SHP77 (cell line): Measurements from ENCODE around the gene TMC3.

Source experiments
- DNase-seq, 2 experiments: peaks; one replicate each; lab custom pipeline; 2025; lab: John Stamatoyannopoulos, UW

Gene TMC3

DNA sequence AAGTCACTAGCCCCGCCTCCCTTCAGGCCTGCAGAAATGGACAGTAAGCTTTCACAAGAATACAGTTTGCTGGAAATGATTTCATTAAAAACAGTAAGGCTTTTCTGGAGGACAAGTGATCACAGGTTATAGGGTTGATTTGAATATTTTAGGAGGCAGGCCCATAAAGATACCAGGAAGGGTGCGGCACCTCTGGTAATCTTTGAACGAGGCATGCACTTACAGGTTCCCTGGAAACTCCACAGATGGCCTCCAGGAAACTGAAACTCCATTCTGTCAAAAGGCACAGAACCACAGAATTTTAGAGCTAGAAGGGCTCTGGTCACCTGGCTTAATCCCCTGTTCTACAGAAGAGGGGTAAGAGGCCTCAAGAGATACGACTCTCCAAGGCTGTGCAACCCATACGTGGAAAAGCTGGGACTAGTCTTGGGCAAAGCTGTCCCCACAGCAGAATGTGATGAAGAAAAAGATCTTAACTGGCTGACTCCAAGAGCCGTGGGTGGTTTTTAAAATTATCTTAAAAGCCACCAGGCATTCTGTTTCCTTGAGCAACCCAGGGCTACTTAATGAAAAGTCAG, 51.2 kb downstream of the TMC3 start:
- no peak for DNase-seq

DNA sequence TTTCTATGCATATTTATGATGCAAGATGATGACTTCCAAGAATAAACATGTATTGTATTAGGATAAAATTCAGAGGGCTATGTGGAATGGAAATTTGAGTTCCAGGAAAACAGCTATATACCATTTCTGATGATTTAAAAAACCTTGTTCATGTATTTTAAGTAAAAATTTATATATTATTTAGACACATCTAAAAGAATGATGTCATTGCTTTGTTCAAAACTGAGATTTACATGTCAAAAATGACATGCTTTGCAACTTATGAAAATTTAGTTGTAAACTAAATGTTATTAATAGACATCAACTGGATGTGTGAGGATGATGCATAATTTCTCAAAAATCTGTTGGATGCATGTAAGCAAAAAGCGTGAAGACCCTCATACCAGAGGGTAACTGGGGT, 52.3 kb downstream of the TMC3 start:
- no peak for DNase-seq

DNA sequence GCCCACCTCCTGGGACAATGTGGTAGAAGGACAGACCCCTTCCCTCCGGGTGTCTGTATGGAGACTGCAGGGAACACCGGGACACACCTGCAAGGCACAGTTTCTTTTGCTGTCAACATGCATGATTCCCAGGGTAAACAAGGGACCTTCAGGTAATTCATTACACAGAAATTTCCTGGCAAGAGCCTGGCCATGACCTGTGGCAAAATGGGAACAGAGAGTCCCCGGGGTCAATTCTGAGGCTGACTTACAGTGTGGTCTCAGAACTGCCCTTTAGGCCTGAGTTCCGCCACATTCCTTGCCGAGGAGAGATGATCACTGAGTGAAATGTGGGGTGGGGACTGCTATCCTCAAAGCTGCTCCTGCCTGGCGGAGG, 56.4 kb downstream of the TMC3 start:
- DNase-seq: no peak

DNA sequence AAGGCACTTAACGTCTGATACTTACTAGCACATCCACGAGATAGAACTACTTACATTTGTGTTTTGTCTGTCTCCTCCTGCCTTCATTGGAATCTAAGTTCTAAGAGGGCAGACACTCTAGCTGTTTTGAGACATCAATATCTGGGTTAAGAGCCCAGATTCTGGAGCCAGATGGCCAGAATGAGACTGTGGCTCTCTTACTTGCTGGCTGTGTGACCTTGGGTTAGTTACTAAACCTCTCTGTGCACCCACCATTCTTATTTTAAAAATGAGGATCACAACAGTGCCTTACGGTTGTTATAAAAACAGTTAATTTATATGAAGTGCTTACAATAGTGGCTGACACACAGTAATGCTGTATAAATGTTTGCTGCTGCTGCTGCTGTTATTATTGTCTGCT, 57.7 kb downstream of the TMC3 start:
- DNase-seq: no peak

DNA sequence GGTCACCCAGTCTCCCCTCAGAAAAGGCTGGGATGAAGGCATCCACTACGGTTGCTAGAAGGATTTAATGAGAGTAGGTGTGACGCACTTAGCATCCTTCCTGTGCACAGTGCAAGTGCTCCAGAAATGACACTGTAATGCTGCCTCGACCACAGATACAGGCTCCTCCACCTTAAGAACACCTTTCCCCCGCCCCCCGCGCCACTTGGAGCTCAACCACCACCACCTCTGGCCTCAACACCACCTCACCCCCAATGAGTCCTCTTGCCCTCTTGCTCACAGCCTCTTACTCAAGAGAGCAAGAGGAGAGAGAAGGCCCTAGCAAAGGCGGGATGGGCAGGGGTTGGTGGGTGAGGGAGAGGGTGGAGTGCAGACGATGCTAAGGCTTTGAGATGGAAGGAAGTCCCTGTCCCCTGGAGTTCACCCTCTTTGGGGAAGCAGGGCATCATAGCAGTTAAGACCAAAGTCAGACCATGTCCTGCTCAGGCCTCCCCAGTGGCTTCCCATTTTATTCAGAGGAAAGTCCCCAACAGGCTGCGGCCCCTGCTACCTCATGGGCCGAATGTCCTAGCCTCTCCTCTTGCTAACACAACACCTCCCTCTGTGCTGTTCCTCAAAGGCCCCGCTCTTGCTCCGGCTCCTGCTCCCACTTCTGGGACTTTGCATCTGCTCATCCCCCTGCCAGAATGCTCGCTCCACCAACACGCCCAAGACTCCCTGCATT, 58.4 kb downstream of the TMC3 start:
- DNase-seq: no peak

DNA sequence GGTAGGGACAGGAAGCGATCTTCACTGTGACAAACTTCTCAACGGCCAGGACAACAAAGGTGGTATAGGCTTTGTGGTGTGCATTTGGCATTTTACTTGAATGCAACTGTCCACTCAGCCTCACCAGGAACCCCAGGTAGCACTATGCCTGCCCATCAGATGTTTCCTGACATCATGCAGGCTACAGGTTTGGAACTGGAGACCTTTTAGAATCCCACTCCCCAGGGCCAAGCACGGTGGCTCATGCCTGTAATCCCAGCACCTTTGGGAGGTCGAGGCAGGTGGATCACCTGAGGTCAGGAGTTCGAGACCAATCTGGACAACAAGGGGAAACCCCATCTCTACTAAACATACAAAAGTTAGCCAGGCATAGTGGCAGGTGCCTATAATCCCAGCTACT, 59.6 kb downstream of the TMC3 start:
- no peak for DNase-seq

DNA sequence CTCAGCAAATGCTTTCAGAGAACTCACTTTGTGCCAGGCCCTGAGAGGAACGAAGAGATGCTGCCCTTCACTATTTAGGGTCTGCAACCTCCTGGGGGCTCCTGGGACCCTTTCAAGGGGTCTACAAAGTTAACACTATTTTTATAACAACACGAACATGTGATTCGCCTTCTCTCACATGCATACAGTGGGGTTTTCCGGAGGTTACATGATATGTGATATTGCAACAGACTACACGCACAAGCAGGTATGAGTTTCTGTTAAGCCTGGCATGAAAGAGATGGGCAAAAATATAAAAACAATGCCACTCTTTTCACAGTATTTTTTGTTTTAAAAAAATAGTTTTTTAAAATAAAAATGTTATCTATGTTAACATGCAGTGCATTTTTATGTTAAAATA, 60.3 kb downstream of the TMC3 start:
- no peak for DNase-seq

DNA sequence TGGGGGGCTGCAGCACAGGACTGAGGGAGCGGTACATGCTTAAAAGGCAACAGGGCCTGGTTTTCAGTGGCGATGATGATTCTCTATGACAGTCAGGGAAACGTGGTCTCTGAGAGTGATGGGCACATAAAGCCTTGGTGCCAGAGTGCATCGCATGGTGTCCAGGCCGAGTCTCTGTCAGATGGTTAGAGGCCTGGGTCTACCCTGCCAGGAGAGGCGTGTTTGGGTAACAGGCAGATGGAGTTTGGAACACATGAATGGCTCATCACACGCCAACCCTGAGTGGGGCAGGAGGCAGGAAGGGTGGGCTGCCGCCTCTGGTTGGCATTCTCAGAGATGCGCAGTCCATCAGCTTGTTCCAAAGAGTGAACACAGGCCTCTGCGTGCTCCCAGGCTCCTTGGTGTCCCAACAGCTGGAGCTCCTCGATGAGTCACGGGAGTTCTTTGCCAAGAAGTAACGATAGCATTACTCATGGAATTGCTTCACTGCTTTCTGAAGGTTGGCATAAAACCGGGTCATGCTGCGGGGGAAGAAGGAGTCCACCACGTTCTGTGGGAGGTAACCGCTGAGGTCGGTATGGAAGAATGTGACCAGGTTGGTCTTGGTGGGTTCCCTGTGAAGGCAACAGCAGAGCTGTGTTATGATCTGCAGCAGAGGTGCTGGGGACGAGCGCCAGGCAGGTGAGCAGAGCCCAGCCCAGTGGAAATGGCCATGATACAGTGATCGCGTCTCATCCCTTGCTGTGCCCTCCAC, 61.0 kb downstream of the TMC3 start:
- no peak for DNase-seq

DNA sequence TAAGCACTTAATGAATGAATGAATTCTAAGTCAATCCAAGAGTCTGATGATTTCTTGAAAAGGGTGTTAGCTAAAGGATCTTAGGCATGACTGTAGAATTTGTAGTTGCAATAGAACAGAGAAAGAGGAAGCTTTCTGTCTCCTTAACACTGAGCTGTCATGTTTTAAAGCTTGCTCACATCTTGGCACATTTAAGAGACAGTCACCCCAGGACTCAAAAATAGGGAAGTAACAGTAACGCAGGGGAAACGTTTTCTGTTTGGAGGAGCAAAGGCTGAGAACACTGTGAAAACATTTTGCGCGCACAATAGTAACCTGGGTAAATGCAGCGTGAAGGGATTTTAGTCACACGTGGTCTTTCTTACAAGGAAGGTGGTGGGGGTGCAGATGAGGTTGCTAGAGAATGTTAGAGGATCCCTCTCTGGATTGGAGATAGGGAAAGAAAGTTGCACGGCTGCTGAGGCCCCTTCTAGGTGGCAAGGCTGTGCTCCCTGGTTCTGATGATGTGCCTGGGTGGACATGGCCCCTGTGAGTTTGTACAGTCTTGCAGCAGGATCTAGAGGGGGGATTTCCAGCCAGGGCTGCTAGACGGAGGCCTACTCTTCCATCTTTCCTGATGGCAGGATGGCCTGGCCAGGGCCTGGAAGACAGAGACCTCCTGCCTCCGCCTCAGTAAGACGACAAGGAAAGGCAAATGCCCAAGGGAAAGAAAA, 62.1 kb downstream of the TMC3 start:
- no peak for DNase-seq

DNA sequence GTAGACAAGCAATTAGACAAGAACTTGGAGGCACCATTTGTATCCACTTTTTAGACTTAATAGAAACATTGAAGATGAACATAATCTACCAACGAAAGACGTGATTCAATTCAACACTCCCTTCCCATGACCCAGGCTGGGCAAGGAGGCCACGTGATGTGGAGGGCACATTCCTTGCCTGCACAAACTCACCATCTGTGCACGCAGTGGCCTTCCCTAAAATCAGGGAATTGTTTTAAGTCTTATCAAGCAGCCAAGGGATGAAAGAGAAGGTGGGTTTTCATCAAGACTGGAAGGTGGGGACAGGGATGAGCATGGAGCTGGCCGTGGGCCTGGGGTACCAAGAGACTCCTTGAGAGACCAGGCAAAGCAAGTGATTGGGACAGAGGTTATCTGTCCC, 63.5 kb downstream of the TMC3 start:
- no peak for DNase-seq

DNA sequence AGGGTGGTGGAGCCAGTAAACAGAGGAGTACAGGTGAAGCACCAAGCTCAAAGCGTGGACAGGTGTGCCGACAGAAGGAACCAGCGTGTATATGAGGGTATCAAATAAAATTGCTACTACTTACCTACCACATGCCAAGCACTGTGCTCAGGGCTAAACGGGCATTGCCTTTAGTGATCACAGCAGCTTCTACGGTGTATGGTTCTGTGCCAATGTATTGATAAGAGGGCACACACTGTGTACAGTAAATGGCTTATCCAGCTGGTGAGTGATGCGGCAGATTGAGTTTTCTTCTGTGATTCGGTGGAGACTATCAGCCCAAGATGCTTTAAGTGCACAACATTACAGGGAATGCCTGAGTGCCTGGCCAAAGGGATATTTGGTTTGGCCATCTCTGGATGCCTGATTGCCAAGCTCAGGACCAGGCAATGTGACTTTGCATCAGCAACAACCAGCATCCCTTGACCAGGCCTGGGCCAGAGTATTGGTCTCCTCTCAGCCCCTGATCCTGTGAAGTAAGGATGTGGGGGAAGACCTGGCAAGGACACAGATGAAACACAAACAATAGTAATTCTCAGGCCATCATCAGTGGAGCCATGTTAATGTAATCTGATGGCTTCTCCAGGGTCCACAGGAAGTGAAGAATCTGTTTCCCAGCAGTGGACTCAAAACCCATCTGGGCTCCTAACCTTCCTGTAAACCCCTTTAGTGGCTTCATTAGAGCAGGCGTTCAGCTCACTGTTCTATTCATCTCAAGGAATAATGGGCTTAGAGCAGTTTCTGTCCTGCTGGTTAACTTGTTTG, 64.2 kb downstream of the TMC3 start:
- no peak for DNase-seq

DNA sequence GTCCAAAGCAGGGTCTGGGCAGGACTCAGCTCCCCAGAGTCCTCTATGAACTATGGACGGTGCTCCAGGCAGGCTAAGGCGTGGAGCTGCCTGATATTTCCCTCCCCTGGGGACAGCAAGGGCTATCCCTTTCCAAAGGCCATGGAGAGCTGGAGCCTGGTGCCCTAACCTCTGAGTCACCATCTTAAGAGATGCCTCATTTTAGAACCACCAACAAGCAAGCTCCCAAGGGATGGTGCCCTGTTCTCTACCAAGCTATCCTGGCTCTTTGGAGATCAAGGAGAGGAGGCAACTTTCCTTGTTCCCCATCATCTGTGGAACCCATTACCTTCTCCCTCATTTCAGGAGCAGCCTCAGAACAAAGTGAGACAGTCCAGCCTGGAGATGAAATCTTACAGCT, 65.8 kb downstream of the TMC3 start:
- DNase-seq: no peak

DNA sequence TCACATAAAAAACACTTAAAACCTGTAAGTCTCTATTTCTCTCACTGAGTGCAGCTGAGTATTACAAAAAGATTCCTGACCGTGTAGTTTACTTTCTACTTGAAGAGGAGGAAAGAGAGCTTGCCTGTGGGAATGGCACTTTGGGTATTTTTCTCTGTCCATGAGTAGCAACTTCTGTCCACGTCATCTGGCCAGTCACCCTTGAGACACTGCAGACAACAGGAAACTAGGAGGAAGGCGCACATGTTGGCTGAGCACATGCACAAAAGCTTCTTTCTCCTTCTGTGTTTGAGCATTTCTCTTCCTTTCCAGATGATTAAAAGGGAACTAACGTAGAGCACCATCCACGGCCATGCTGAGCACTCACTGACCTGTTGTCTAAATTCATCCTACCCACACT, 69.8 kb downstream of the TMC3 start:
- no peak for DNase-seq

DNA sequence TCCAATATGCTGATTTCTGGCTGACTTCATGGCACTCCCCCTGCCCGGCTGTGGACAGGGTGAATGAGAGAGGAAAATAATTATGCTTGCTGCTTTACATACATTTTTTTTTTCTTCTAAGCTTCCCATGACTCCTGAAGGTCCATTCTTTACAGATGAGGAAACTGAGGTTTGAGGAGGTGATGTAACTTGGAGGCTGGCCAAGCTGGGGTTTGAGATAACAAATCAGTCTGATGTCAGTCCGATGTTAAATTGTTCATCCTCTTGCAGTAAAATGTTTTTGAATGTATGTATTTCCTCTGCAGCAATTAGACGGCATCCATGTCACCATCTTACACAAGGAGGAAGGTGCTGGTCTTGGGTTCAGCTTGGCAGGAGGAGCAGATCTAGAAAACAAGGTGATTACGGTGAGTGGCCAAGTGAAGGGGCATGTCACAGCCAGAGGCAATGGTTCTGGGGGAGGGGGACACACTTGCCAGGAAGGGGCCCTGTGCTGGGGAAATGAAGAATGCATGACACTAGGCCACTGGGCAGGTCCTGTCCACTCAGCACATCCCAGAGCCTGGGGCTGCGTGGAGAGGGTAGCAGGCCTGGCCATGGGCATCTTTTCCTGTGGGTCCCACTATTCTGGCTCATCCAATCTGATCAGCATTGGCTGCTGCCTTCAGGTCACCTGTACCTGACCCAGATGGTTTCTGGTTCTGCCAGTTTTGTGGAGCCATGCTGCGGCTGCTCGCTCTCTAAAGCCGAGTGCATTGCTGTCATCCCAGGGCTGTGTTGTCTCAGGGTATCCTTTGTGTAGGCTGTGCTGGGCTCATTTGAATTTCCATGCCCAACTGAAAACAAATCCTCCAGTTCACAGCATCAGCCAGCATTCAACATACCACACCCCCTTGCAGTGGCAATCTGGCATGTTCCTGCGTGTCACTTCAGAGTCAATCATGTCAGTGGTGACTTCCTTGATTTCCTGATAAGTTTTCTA, 70.5 kb downstream of the TMC3 start:
- DNase-seq: no peak

DNA sequence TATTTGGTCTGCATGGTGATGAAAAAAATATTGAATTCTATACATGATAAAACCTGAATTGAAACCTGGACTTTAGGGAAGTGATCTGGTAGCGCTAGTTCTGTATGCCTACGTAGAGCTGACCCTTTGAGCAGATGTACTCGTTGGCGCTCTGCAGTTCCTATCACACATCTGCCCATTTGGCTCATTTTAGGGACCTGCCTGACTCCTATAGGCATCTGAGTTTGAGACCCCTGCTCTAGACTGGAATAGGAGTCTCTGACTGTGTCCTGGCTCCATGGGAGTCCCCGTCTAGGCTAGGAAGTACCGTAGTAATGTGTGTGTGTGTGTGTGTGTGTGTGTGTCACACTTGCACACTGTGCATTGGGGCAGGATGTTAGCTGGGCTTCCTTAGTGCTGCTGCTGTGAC, 71.3 kb downstream of the TMC3 start:
- no peak for DNase-seq

DNA sequence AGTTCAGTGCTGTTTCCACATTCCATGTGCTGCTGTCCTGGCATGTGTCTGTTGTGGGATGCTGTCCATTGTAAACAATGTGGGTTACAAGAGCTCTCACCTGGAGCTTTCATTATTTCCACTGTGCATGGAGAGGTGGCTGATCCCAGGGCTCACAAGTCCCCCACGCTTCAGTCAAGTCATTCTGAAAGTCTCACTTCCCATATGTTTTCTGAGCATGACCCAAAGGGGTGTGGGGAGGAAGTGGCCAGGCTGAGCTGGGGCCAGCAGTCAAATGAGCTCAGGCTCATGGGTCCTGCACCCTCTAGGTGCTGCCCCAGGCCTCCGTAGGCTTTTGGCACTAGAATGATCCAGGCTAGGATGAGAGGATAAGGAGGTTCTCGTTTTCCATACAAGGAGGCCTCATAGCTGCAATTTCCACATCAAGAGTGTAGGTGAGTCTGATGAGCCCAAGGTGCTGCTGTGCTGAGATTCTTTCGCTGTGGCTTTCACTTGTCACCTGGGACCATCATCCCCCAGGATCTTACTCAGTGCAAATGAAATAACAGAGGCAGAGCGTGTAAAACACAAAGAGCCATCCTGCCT, 72.1 kb downstream of the TMC3 start:
- DNase-seq: no peak

DNA sequence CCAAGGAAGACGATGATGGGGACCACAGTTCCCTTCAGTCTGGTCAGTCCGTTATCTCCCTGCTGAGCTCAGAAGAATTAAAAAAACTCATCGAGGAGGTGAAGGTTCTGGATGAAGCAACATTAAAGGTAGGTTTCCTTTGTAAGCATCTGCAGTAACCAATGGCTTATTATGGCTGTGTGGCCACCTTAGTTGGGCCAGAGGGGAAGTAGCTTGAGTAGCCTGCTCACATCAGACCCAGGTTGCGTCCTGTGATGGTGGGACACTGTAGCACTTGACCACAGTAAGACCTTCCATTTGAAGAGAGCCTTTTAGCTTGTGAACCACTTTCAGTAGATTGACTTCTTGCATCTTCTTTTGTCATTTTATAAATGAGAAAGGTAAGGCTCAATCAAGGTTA, 72.6 kb downstream of the TMC3 start:
- DNase-seq: no peak

DNA sequence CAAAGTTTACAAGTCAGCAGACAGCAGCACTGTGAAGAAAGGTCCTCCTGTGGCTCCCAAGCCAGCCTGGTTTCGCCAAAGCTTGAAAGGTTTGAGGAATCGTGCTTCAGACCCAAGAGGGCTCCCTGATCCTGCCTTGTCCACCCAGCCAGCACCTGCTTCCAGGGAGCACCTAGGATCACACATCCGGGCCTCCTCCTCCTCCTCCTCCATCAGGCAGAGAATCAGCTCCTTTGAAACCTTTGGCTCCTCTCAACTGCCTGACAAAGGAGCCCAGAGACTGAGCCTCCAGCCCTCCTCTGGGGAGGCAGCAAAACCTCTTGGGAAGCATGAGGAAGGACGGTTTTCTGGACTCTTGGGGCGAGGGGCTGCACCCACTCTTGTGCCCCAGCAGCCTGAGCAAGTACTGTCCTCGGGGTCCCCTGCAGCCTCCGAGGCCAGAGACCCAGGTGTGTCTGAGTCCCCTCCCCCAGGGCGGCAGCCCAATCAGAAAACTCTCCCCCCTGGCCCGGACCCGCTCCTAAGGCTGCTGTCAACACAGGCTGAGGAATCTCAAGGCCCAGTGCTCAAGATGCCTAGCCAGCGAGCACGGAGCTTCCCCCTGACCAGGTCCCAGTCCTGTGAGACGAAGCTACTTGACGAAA, 74.3 kb downstream of the TMC3 start:
- DNase-seq: no peak

DNA sequence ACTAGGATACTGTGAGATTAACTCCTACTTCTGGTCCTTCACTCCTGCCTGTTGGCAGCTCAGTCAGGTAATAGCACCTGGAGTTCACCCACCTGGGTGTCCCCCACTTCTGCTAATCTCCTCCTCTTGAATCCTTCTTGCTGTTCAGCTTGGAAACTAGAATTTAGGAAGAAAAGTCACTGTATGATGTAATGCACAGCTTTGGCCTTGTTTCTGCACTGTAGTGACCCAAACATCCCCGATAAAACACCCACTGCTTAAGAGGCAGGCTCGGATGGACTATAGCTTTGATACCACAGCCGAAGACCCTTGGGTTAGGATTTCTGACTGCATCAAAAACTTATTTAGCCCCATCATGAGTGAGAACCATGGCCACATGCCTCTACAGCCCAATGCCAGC, 74.9 kb downstream of the TMC3 start:
- no peak for DNase-seq

DNA sequence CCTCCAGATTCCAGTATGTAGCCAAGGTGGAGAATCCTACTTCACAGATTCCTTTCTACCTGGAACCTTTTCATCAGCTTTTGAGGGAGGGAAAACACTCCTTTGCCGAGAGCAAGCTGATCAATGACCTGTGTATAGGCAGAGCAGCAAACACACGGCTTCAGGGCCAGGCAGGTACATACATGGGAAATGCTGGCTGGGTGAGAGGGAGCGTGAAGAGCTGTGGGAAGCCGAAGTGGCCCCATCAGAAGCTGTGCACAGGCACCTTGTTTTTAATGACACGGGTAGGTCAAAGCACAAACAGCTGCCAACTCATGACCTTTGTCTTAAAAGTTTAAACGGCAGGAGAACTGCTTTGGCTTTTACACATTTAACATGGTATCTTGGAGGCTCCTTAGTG, 75.4 kb downstream of the TMC3 start:
- DNase-seq: no peak
